ENCODE measurements around the gene SBSN.
A peak's percentile ranks its signal among the peaks of the same experiment; 100 is the strongest.

The SBSN gene

DNA sequence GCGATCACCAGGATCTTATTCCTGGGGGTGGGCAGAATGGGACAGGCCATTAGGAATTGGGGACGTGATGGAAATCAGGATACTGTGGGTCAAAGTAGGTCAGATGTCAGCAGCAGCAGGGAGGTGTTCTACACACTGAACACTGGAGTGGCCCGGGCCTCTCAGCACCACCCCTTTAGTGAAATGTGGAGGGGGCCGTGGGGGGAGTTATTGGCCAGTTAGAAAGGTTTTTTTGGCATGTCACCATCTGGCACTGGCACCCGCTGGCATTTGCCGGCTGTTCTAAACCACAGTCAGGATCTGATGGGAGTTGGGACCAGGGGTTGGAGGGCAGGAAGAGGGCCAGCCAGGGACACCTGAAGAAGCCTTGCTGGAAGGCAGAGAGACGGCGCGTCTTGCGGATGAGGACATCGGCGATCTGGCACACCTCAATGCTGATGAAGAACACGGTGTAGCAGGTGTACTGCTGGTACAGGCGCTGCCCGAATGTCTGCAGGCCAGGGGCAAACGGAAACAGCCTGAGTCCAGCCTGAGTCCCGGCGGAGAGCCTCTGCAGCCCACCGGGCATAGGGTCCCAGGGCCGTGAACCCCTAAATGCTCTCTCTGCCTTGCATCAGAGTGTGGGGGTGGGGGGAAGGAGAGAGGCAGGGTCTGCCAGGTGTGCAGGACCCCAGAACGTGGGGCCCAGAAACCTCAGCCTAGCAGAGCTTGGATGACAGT, 23.1 kb upstream of the SBSN start:
- H2BK120ac ChIP-seq (ENCODE audit: low read depth, low read length), result no peak overlapping the region
- H2BK5ac ChIP-seq (ENCODE audit: low read length), result no peak overlapping the region
- H3K79me1 ChIP-seq (ENCODE audit: low read length), result peaks cover 12% of the 10 kb centered on the region
- H3K27ac ChIP-seq (ENCODE audit: low read depth, low read length), result no peak overlapping the region
- no peak overlapping the region for H3K9ac ChIP-seq (ENCODE audit: low read length)
- H4K5ac ChIP-seq (ENCODE audit: low read length), result no peak overlapping the region
- no CpG with 5 or more reads among the region's 21 CpGs for WGBS (ENCODE audit: extremely low coverage, insufficient coverage, low lambda C conversion rate)
- H3K79me2 ChIP-seq (ENCODE audit: control insufficient read depth, insufficient read depth, low read length), result peaks cover 6% of the 10 kb centered on the region
- peaks cover 2% of the 10 kb centered on the region for H3K36me3 ChIP-seq (ENCODE audit: control insufficient read depth, insufficient read depth, low read length)
- no peak overlapping the region for H4K8ac ChIP-seq (ENCODE audit: low read depth, low read length)
- H2BK15ac ChIP-seq (replicated peaks; ENCODE audit: low read depth), result no peak overlapping the region
- H3K4ac ChIP-seq (ENCODE audit: low read depth, low read length), result no peak overlapping the region
- no peak overlapping the region for H3K56ac ChIP-seq (ENCODE audit: low read length)
- H2AK5ac ChIP-seq (ENCODE audit: low read length), result no peak overlapping the region
- no peak overlapping the region for H3K23ac ChIP-seq (ENCODE audit: low read length)
- no peak overlapping the region for H3K18ac ChIP-seq (ENCODE audit: low read length)
- H3K4me3 ChIP-seq (ENCODE audit: low read length), result no peak overlapping the region
- no peaks in the 10 kb centered on the region for H3K27me3 ChIP-seq (ENCODE audit: insufficient read depth, low read length, poor library complexity)
- no peak for DNase-seq
- no peak overlapping the region for H3K4me2 ChIP-seq (ENCODE audit: low read length)
- peaks cover 2% of the 10 kb centered on the region for H3K4me1 ChIP-seq (ENCODE audit: control insufficient read depth, low read depth, low read length)

DNA sequence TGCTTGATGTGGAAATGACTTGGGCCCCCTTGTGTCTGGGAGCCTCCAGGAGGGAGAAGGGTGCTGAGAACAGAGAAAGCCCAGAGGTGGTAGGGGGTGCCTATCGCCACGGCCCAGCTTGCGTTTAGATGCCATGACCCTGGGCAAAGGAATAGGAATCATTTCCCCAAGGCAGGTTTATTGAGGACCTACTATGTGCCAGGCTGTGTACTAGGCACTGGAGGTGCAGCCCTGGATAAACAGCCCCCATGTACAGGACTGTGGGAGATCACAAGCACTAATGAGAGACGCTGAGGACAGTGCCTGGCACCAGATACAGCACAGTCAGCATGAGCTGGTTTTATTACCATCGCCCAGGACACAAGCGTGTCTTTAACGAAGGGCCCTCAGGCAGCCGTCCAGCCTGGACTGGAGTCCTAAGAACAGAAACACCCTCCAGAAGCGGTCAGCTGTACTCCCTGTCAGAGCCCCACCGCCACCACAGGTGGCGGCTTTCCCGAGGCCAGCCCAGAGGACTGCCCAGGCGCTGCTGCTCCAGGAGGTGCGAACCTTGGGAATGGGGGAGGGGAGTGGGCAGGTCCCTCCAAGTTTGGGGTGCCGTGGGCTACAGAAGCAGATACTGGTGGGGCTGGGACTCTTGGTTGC, 21.9 kb upstream of the SBSN start:
- peaks cover 2% of the 10 kb centered on the region for H3K4me1 ChIP-seq (ENCODE audit: control insufficient read depth, low read depth, low read length)
- H3K27ac ChIP-seq (ENCODE audit: low read depth, low read length), result no peak overlapping the region
- H3K27me3 ChIP-seq (ENCODE audit: insufficient read depth, low read length, poor library complexity), result no peaks in the 10 kb centered on the region
- no peak overlapping the region for H2AK5ac ChIP-seq (ENCODE audit: low read length)
- no peak overlapping the region for H3K4ac ChIP-seq (ENCODE audit: low read depth, low read length)
- peaks cover 15% of the 10 kb centered on the region for H3K79me1 ChIP-seq (ENCODE audit: low read length)
- no peak overlapping the region for H2BK120ac ChIP-seq (ENCODE audit: low read depth, low read length)
- H3K4me3 ChIP-seq (ENCODE audit: low read length), result no peak overlapping the region
- H3K23ac ChIP-seq (ENCODE audit: low read length), result no peak overlapping the region
- H2BK5ac ChIP-seq (ENCODE audit: low read length), result no peak overlapping the region
- no peak overlapping the region for H3K56ac ChIP-seq (ENCODE audit: low read length)
- no peak overlapping the region for H3K18ac ChIP-seq (ENCODE audit: low read length)
- WGBS (ENCODE audit: extremely low coverage, insufficient coverage, low lambda C conversion rate), result no CpG with 5 or more reads among the region's 15 CpGs
- H4K8ac ChIP-seq (ENCODE audit: low read depth, low read length), result no peak overlapping the region
- H3K79me2 ChIP-seq (ENCODE audit: control insufficient read depth, insufficient read depth, low read length), result peaks cover 10% of the 10 kb centered on the region
- peaks cover 2% of the 10 kb centered on the region for H3K36me3 ChIP-seq (ENCODE audit: control insufficient read depth, insufficient read depth, low read length)
- H4K5ac ChIP-seq (ENCODE audit: low read length), result no peak overlapping the region
- no peak overlapping the region for H3K4me2 ChIP-seq (ENCODE audit: low read length)
- no peak overlapping the region for H2BK15ac ChIP-seq (replicated peaks; ENCODE audit: low read depth)
- DNase-seq, result no peak
- H3K9ac ChIP-seq (ENCODE audit: low read length), result no peak overlapping the region

DNA sequence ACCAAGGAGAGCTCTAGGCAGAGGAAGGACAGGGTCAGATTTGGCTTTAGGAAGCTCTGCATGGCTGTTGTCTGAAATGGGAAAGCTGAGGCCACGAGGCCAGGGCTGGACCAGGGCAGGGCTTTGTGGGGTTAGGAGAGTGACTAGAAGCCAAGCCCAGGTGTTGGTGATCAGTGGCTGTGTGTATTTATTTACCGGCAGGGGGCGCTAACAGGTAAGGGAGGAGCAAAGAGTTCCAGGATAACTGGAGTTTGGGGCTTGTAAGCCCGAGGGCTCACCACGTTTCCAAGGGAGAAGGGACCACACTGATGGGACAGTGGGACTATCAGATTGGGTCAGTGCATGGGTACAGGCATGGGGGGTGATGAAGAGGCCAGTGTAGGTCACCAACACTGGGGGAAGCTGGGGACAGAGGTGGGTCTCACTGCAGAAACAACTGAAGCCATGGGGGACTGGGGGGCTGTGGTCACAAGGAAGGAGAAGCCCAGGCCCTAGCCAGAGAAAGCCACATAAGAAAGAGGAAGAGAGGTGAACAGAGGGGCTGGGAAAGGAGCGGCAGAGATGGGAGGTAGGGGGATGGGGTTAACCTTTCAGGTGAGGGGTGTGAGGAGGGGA, 21.2 kb upstream of the SBSN start:
- Histone ChIP-seq H3K4me1 (ENCODE audit: control insufficient read depth, low read depth, low read length) (peaks cover 4% of the 10 kb centered on the region), H3K36me3 (ENCODE audit: control insufficient read depth, insufficient read depth, low read length) (peaks cover 2% of the 10 kb centered on the region), H4K5ac (ENCODE audit: low read length) (no peak overlapping the region), H3K18ac (ENCODE audit: low read length) (no peak overlapping the region), H3K4me3 (ENCODE audit: low read length) (no peak overlapping the region), H2BK15ac (replicated peaks; ENCODE audit: low read depth) (no peak overlapping the region), H3K4ac (ENCODE audit: low read depth, low read length) (no peak overlapping the region), H3K27ac (ENCODE audit: low read depth, low read length) (no peak overlapping the region), H2AK5ac (ENCODE audit: low read length) (no peak overlapping the region), H3K4me2 (ENCODE audit: low read length) (no peak overlapping the region), H2BK120ac (ENCODE audit: low read depth, low read length) (no peak overlapping the region), H2BK5ac (ENCODE audit: low read length) (no peak overlapping the region), H3K79me2 (ENCODE audit: control insufficient read depth, insufficient read depth, low read length) (peaks cover 17% of the 10 kb centered on the region), H3K23ac (ENCODE audit: low read length) (no peak overlapping the region), H4K8ac (ENCODE audit: low read depth, low read length) (no peak overlapping the region), H3K27me3 (ENCODE audit: insufficient read depth, low read length, poor library complexity) (no peaks in the 10 kb centered on the region), H3K9ac (ENCODE audit: low read length) (peak overlapping the region; percentile 26), H3K56ac (ENCODE audit: low read length) (no peak overlapping the region), H3K79me1 (ENCODE audit: low read length) (peaks cover 22% of the 10 kb centered on the region)
- DNase-seq, result peak; percentile 90
- no CpG with 5 or more reads among the region's 6 CpGs for WGBS (ENCODE audit: extremely low coverage, insufficient coverage, low lambda C conversion rate)

DNA sequence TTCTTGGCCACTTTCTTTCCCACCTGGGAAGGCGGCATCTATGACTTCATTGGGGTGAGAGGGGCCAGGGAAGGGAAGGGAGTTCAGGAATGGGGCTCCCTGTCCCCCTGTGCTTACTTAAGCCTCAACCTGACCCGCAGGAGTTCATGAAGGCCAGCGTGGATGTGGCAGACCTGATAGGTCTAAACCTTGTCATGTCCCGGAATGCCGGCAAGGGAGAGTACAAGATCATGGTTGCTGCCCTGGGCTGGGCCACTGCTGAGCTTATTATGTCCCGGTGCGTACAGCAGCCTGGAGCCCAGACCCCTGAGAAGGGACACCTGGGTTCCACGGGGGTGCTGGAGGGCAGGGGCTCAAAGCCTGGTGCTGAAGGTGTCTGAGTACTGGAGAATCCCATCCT, 18.4 kb upstream of the SBSN start:
- H2BK120ac ChIP-seq (ENCODE audit: low read depth, low read length), result no peak overlapping the region
- H2BK15ac ChIP-seq (replicated peaks; ENCODE audit: low read depth), result no peak overlapping the region
- peak overlapping the region; percentile 97 for H3K56ac ChIP-seq (ENCODE audit: low read length)
- no peak overlapping the region for H3K4me3 ChIP-seq (ENCODE audit: low read length)
- no peak overlapping the region for H2BK5ac ChIP-seq (ENCODE audit: low read length)
- H3K23ac ChIP-seq (ENCODE audit: low read length), result peak overlapping the region; percentile 59
- H3K27me3 ChIP-seq (ENCODE audit: insufficient read depth, low read length, poor library complexity), result no peaks in the 10 kb centered on the region
- no peak for DNase-seq
- H3K79me2 ChIP-seq (ENCODE audit: control insufficient read depth, insufficient read depth, low read length), result peaks cover 21% of the 10 kb centered on the region
- H3K4me1 ChIP-seq (ENCODE audit: control insufficient read depth, low read depth, low read length), result peaks cover 6% of the 10 kb centered on the region
- H4K5ac ChIP-seq (ENCODE audit: low read length), result no peak overlapping the region
- H4K8ac ChIP-seq (ENCODE audit: low read depth, low read length), result no peak overlapping the region
- no peak overlapping the region for H2AK5ac ChIP-seq (ENCODE audit: low read length)
- peaks cover 2% of the 10 kb centered on the region for H3K36me3 ChIP-seq (ENCODE audit: control insufficient read depth, insufficient read depth, low read length)
- H3K27ac ChIP-seq (ENCODE audit: low read depth, low read length), result no peak overlapping the region
- no CpG with 5 or more reads among the region's 8 CpGs for WGBS (ENCODE audit: extremely low coverage, insufficient coverage, low lambda C conversion rate)
- no peak overlapping the region for H3K18ac ChIP-seq (ENCODE audit: low read length)
- H3K9ac ChIP-seq (ENCODE audit: low read length), result peak overlapping the region; percentile 96
- H3K4me2 ChIP-seq (ENCODE audit: low read length), result peak overlapping the region; percentile 71
- H3K4ac ChIP-seq (ENCODE audit: low read depth, low read length), result no peak overlapping the region
- peaks cover 30% of the 10 kb centered on the region for H3K79me1 ChIP-seq (ENCODE audit: low read length)

DNA sequence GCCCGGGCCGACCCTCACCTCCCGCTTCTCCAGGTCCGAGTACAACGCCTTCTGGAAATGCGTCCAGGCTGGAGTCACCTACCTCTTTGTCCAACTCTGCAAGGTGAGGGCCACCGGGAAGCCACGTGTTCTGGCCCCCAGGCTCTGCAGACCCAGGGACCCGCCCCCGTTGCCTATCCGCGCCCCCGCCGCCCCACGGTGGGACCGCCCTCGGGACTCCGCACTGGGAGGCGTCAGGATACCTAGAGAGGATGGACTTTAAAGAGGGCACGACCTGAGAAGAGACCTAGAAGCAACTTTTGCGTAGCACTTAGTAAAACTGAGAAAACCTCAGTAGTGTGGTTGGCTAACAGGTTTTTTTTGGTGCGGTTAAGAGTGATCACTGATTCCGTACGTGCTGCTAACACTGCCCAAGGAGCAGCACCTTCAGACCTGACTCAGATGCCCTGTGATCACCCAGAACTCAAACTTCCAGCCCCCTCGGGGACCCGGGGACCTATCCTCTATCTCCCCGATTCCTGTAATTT, 17.8 kb upstream of the SBSN start:
- H3K18ac ChIP-seq (ENCODE audit: low read length), result peak overlapping the region; percentile 43
- H3K79me2 ChIP-seq (ENCODE audit: control insufficient read depth, insufficient read depth, low read length), result peaks cover 21% of the 10 kb centered on the region
- H3K9ac ChIP-seq (ENCODE audit: low read length), result peak overlapping the region; percentile 96
- H3K23ac ChIP-seq (ENCODE audit: low read length), result peak overlapping the region; percentile 59
- peaks cover 2% of the 10 kb centered on the region for H3K36me3 ChIP-seq (ENCODE audit: control insufficient read depth, insufficient read depth, low read length)
- H2BK15ac ChIP-seq (replicated peaks; ENCODE audit: low read depth), result no peak overlapping the region
- H2BK120ac ChIP-seq (ENCODE audit: low read depth, low read length), result no peak overlapping the region
- peaks cover 30% of the 10 kb centered on the region for H3K79me1 ChIP-seq (ENCODE audit: low read length)
- peaks cover 6% of the 10 kb centered on the region for H3K4me1 ChIP-seq (ENCODE audit: control insufficient read depth, low read depth, low read length)
- no peak overlapping the region for H2AK5ac ChIP-seq (ENCODE audit: low read length)
- peak overlapping the region; percentile 93 for H3K4me3 ChIP-seq (ENCODE audit: low read length)
- no peak overlapping the region for H4K5ac ChIP-seq (ENCODE audit: low read length)
- DNase-seq, result peak; percentile 44
- peak overlapping the region; percentile 69 for H4K8ac ChIP-seq (ENCODE audit: low read depth, low read length)
- WGBS (ENCODE audit: extremely low coverage, insufficient coverage, low lambda C conversion rate), result no CpG with 5 or more reads among the region's 27 CpGs
- H3K27ac ChIP-seq (ENCODE audit: low read depth, low read length), result no peak overlapping the region
- H3K56ac ChIP-seq (ENCODE audit: low read length), result peak overlapping the region; percentile 97
- H2BK5ac ChIP-seq (ENCODE audit: low read length), result no peak overlapping the region
- peak overlapping the region; percentile 71 for H3K4me2 ChIP-seq (ENCODE audit: low read length)
- H3K27me3 ChIP-seq (ENCODE audit: insufficient read depth, low read length, poor library complexity), result no peaks in the 10 kb centered on the region
- peak overlapping the region; percentile 70 for H3K4ac ChIP-seq (ENCODE audit: low read depth, low read length)
